Smooth muscle cell (in vitro differentiated cells): ENCODE measurements around the gene IL17RA. TPM values are rescaled to one million over a fixed set of nuclear protein-coding genes. Genes with fewer than 3 reads are reported as not detected.

Experiments
- DNase-seq: peaks from one replicate; lab custom pipeline; 2025; ENCODE audit not compliant: unreplicated experiment; lab: John Stamatoyannopoulos, UW
- H2AFZ ChIP-seq: fragments of 200-600 bp; sonication (generic); 2 replicates; pipeline ENCODE4 v1.6.0; 2016; ENCODE audit warnings: antibody characterized with exemption, low read depth, mild to moderate bottlenecking
- H3F3A ChIP-seq: fragments of 200-600 bp; sonication (generic); 2 replicates; pipeline ENCODE4 v1.6.0; 2017; ENCODE audit warnings: antibody characterized with exemption, low read depth
- H3K27ac ChIP-seq: fragments of 200-600 bp; sonication (generic); 2 replicates; pipeline ENCODE4 v1.5.1; 2016; ENCODE audit warnings: low read depth, mild to moderate bottlenecking
- H3K27me3 ChIP-seq: fragments of 200-600 bp; sonication (generic); 2 replicates; pipeline ENCODE4 v1.6.1; 2016; ENCODE audit warnings: low read depth, mild to moderate bottlenecking
- H3K36me3 ChIP-seq: fragments of 200-600 bp; sonication (generic); 2 replicates; pipeline ENCODE4 v1.5.1; 2016; ENCODE audit warnings: low read depth
- H3K4me1 ChIP-seq: fragments of 200-600 bp; sonication (generic); 2 replicates; pipeline ENCODE4 v1.5.1; 2016; ENCODE audit warnings: low read depth
- H3K4me2 ChIP-seq: fragments of 200-600 bp; sonication (generic); 2 replicates; pipeline ENCODE4 v1.6.0; 2016; ENCODE audit warnings: mild to moderate bottlenecking
- H3K4me3 ChIP-seq: fragments of 200-600 bp; sonication (generic); 2 replicates; pipeline ENCODE4 v1.5.1; 2016; ENCODE audit warnings: mild to moderate bottlenecking
- H3K79me2 ChIP-seq: fragments of 200-600 bp; sonication (generic); 2 replicates; pipeline ENCODE4 v1.6.0; 2016; ENCODE audit warnings: low read depth, mild to moderate bottlenecking
- H3K9ac ChIP-seq: fragments of 200-600 bp; sonication (generic); 2 replicates; pipeline ENCODE4 v1.6.0; 2016; ENCODE audit warnings: low read depth
- H3K9me3 ChIP-seq: fragments of 200-600 bp; sonication (generic); replicated peaks from 2 replicates; pipeline ENCODE4 v1.5.1; 2016; ENCODE audit warnings: low read depth
- H4K20me1 ChIP-seq: fragments of 200-600 bp; sonication (generic); 2 replicates; pipeline ENCODE4 v1.6.0; 2016; ENCODE audit warnings: low read depth
- WGBS: methylation state at CpG from one replicate; pipeline ENCODE4 v1.1.7; 2016; ENCODE audit warnings: low lambda C conversion rate; 5-methylcytosine and 5-hydroxymethylcytosine counted together
- polyA plus RNA-seq: library from polyadenylated mRNA; unstranded; fragments of >200 nt; fragmentation: Nextera tagmentation; extraction: Ambion mirVana; gene quantifications from 2 replicates; pipeline ENCODE4 v1.2.1, GENCODE V29; 2016
- total RNA-seq: library from RNA; depleted of rRNA; stranded (reverse); fragments of >200 nt; gene quantifications from 2 replicates; pipeline ENCODE4 v1.2.3, GENCODE V29; 2014
- TF ChIP-seq, protein P1 (sequence below): fragments of 200-600 bp; sonication (generic); IDR thresholded peaks from 2 replicates; pipeline ENCODE4 v1.5.1; 2017; ENCODE audit warnings: borderline replicate concordance, mild to moderate bottlenecking, antibody characterized with exemption; ENCODE audit not compliant: insufficient read depth, poor library complexity, severe bottlenecking

IL17RA gene
- total and polyA plus RNA-seq, 2 experiments from 2014 or later: 6.4 to 7.5 TPM

DNA sequence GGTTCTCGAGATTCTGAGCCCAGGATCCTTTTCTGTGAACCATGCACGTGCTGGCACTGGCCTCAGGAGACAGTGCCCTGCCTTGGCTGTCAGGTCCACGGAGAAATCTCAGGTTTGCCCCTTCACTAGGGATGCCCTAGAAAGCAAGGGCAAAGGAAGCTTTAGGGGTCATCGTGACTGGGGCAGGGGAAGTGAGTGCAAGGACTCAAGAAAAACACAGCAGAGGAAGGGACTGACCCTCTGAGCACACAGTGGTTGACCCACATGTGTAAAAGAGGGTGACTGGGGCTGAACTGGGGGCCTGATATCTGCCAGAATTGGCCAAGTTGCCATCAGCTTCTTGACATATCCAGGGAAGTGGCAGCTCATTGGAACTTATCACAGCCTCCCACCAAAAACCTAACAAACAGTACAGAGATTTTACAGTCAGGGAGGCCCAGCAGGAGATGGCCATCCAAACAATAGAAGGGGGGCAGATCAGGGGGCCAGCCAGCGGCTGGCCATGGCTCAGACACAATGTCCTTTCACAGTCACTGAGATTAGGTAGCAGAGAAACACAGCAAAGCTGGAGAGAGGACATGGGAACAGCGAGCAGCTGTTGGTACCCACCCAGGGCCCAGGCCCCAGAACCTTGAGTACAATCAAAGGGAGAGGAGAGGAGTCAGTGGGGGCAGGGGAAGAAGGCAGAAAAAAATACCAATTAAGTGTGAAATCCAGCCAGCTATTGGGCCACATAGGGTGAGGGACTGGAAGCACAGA, 32.0 kb downstream of the IL17RA start:
- Histone ChIP-seq H3K9me3 (no peaks in the 10 kb centered on the region), H3K79me2 (no peaks in the 10 kb centered on the region), H4K20me1 (no peaks in the 10 kb centered on the region), H3F3A (no peaks in the 10 kb centered on the region), H3K27me3 (peaks cover 17% of the 10 kb centered on the region), H3K27ac (no peak overlapping the region), H3K4me1 (peaks cover 9% of the 10 kb centered on the region), H3K36me3 (no peaks in the 10 kb centered on the region), H2AFZ (no peak overlapping the region), H3K4me3 (no peak overlapping the region), H3K9ac (no peak overlapping the region), H3K4me2 (no peak overlapping the region)
- no peak for DNase-seq
- TF ChIP-seq, protein P1, sequence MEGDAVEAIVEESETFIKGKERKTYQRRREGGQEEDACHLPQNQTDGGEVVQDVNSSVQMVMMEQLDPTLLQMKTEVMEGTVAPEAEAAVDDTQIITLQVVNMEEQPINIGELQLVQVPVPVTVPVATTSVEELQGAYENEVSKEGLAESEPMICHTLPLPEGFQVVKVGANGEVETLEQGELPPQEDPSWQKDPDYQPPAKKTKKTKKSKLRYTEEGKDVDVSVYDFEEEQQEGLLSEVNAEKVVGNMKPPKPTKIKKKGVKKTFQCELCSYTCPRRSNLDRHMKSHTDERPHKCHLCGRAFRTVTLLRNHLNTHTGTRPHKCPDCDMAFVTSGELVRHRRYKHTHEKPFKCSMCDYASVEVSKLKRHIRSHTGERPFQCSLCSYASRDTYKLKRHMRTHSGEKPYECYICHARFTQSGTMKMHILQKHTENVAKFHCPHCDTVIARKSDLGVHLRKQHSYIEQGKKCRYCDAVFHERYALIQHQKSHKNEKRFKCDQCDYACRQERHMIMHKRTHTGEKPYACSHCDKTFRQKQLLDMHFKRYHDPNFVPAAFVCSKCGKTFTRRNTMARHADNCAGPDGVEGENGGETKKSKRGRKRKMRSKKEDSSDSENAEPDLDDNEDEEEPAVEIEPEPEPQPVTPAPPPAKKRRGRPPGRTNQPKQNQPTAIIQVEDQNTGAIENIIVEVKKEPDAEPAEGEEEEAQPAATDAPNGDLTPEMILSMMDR: no peak
- WGBS: 72% methylated on average over 6 of the region's 6 CpGs

DNA sequence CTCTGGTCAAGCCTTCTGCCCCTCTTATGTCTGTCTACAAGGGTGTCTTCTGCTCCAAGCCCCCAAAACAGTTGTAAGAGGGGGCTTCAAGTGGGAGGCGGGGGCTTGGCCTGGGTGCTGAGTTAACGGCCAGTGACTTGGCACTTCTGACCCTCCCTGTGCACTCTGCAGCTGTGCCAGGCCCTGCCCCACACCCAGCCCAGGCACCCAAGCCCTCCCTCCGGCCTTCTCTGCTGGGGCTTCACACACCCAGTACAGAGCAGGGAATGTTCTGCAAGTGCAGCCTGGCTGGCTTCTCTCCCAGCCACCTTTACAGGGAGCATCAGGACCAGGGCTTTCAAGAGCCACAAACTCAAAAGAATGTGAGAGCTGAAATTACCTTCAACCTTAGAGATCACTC, 32.6 kb downstream of the IL17RA start:
- 89% methylated on average over 3 of the region's 3 CpGs for WGBS
- Histone ChIP-seq H2AFZ (no peak overlapping the region), H3K4me2 (no peak overlapping the region), H4K20me1 (no peaks in the 10 kb centered on the region), H3K4me3 (no peak overlapping the region), H3F3A (no peaks in the 10 kb centered on the region), H3K79me2 (no peaks in the 10 kb centered on the region), H3K9ac (no peak overlapping the region), H3K36me3 (no peaks in the 10 kb centered on the region), H3K4me1 (peaks cover 9% of the 10 kb centered on the region), H3K9me3 (no peaks in the 10 kb centered on the region), H3K27ac (no peak overlapping the region), H3K27me3 (peaks cover 23% of the 10 kb centered on the region)
- TF ChIP-seq, protein P1: no peak
- no peak for DNase-seq

DNA sequence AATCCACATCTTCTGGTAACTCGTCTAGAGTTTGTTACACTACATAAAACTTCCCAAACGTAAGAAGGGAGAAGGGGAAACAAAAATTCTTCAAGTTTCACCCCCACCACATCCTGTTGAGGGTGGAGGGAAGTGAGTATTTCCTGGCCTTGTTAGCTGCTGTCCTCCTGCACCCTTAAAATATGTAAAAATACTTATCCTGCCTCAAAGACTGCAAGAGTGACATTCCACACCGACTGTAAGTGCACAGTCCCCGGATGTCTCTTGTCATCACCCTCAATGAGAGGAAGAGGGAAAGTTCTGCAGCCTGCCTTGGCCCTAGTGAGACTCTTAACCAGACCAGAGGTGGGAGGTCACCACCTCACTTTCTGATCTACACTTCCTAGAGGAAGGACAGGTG, 33.1 kb downstream of the IL17RA start:
- no peaks in the 10 kb centered on the region for H3F3A ChIP-seq
- H3K4me2 ChIP-seq: no peak overlapping the region
- no peaks in the 10 kb centered on the region for H3K79me2 ChIP-seq
- no peak overlapping the region for H3K27ac ChIP-seq
- H3K9me3 ChIP-seq: no peaks in the 10 kb centered on the region
- peaks cover 9% of the 10 kb centered on the region for H3K4me1 ChIP-seq
- no peak for DNase-seq
- H2AFZ ChIP-seq: no peak overlapping the region
- TF ChIP-seq, protein P1: no peak
- H3K9ac ChIP-seq: no peak overlapping the region
- H3K27me3 ChIP-seq: peaks cover 25% of the 10 kb centered on the region
- no peaks in the 10 kb centered on the region for H4K20me1 ChIP-seq
- no peaks in the 10 kb centered on the region for H3K36me3 ChIP-seq
- no peak overlapping the region for H3K4me3 ChIP-seq
- 54% methylated on average over 4 of the region's 4 CpGs for WGBS

DNA sequence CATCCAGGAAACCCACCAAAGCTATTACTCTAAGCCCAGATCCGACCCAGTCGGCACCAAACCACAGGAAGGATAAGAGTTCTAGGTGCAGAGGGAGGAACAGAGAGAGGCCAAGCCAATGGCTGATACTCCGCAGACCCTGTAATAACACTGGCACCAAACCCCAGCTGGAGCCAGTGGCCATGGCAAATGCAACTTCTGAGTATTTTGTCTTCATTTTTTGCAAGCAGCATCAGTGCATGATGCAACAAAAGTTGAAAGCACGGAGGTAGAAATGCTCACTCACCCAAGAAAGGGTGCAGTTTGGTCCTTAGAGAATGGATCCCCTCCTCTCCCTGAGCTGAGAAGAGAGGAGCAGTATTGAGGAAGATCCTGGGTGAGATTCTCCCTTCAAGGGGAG, 33.5 kb downstream of the IL17RA start:
- no peak overlapping the region for H3K9ac ChIP-seq
- no peaks in the 10 kb centered on the region for H4K20me1 ChIP-seq
- no peaks in the 10 kb centered on the region for H3K9me3 ChIP-seq
- peaks cover 25% of the 10 kb centered on the region for H3K27me3 ChIP-seq
- H3K79me2 ChIP-seq: no peaks in the 10 kb centered on the region
- no peak overlapping the region for H3K4me3 ChIP-seq
- 90% methylated on average over 4 of the region's 4 CpGs for WGBS
- H3K4me2 ChIP-seq: no peak overlapping the region
- TF ChIP-seq, protein P1: no peak
- no peak for DNase-seq
- no peaks in the 10 kb centered on the region for H3K36me3 ChIP-seq
- H2AFZ ChIP-seq: no peak overlapping the region
- H3F3A ChIP-seq: no peaks in the 10 kb centered on the region
- peaks cover 9% of the 10 kb centered on the region for H3K4me1 ChIP-seq
- no peak overlapping the region for H3K27ac ChIP-seq
